Hepatocyte (in vitro differentiated cells): ENCODE results near the gene GUCA1A.

Experiments used
- EZH2phosphoT487 ChIP-seq: fragments of 200-600 bp; sonication (generic); IDR thresholded peaks from one replicate; pipeline ENCODE4 v1.6.1; 2018; ENCODE audit warnings: antibody characterized with exemption, mild to moderate bottlenecking, low read depth, moderate library complexity; ENCODE audit not compliant: unreplicated experiment, severe bottlenecking
- TF ChIP-seq, protein P1 (sequence below): fragments of 200-600 bp; sonication (generic); IDR thresholded peaks from 2 replicates; pipeline ENCODE4 v1.5.1; 2016; ENCODE audit warnings: antibody characterized with exemption, mild to moderate bottlenecking; ENCODE audit not compliant: poor library complexity

DNA sequence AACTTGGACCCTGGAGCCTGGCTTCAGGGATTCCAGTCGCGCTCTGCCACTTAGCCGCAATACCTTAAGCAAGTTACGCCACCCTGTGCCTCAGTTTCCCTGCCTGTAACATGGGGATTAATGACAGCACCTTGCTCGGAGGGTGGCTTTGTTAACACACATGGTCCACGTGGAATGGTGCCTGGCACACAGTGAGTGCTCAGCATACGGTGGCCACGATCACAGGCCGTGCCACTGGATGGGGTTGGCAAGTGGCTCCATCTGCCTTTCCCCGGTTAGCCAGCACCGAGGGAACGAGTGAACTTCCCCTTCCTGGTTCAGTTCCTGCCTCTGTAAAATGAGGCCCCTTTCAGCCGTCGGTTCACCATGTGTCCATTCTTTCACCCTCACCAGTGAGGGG, 47.9 kb upstream of the GUCA1A start:
- TF ChIP-seq, protein P1, sequence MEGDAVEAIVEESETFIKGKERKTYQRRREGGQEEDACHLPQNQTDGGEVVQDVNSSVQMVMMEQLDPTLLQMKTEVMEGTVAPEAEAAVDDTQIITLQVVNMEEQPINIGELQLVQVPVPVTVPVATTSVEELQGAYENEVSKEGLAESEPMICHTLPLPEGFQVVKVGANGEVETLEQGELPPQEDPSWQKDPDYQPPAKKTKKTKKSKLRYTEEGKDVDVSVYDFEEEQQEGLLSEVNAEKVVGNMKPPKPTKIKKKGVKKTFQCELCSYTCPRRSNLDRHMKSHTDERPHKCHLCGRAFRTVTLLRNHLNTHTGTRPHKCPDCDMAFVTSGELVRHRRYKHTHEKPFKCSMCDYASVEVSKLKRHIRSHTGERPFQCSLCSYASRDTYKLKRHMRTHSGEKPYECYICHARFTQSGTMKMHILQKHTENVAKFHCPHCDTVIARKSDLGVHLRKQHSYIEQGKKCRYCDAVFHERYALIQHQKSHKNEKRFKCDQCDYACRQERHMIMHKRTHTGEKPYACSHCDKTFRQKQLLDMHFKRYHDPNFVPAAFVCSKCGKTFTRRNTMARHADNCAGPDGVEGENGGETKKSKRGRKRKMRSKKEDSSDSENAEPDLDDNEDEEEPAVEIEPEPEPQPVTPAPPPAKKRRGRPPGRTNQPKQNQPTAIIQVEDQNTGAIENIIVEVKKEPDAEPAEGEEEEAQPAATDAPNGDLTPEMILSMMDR = no peak
- no peak for TF ChIP-seq EZH2phosphoT487
